OCI-LY1 (cell line): ENCODE measurements around the gene UST.
"Not testable (repeated sequence)": the region's sequence is repeated elsewhere in the genome, so short reads cannot be mapped to it uniquely, and the experiment has no call there.

ENCODE experiments used
- EZH2 ChIP-seq: fragments of 200-600 bp; sonication (generic), shearing (Covaris generic); IDR thresholded peaks from 2 replicates; pipeline ENCODE4 v1.8.0; 2017; ENCODE audit warnings: borderline replicate concordance, mixed run types, mild to moderate bottlenecking, antibody characterized with exemption, low read length, moderate library complexity, mixed read lengths
- TF ChIP-seq, protein P1 (sequence below): fragments of 200-600 bp; sonication (generic), shearing (Covaris generic); IDR thresholded peaks from 2 replicates; pipeline ENCODE4 v1.5.1; 2017; ENCODE audit warnings: mild to moderate bottlenecking, antibody characterized with exemption, low read length, moderate library complexity, mixed read lengths

- TF ChIP-seq, protein P1, sequence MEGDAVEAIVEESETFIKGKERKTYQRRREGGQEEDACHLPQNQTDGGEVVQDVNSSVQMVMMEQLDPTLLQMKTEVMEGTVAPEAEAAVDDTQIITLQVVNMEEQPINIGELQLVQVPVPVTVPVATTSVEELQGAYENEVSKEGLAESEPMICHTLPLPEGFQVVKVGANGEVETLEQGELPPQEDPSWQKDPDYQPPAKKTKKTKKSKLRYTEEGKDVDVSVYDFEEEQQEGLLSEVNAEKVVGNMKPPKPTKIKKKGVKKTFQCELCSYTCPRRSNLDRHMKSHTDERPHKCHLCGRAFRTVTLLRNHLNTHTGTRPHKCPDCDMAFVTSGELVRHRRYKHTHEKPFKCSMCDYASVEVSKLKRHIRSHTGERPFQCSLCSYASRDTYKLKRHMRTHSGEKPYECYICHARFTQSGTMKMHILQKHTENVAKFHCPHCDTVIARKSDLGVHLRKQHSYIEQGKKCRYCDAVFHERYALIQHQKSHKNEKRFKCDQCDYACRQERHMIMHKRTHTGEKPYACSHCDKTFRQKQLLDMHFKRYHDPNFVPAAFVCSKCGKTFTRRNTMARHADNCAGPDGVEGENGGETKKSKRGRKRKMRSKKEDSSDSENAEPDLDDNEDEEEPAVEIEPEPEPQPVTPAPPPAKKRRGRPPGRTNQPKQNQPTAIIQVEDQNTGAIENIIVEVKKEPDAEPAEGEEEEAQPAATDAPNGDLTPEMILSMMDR, result not testable (repeated sequence)
- not testable (repeated sequence) for TF ChIP-seq EZH2
Measured at GRCh38 chr6:148864132-148864531, 117.3 kb downstream of the UST start.
